Measurements from ENCODE around the gene NCOA6. TPM values are rescaled to one million over a fixed set of nuclear protein-coding genes. Genes with fewer than 3 reads are reported as not detected.

The NCOA6 gene
- total RNA-seq, 1 donor from 2014 or later = 21.1 TPM

- no peaks in the 10 kb centered on the region for H3K4me1 ChIP-seq (ENCODE audit: insufficient read depth, low read length)
- H3K9me3 ChIP-seq (ENCODE audit: insufficient read depth, low read depth, low read length) = no peaks in the 10 kb centered on the region
- H3K4me1 Mint-ChIP-seq (ENCODE audit: low read depth, unreplicated experiment) = no peaks in the 10 kb centered on the region
- no peak overlapping the region for H3K27ac ChIP-seq (ENCODE audit: low read depth, low read length)
- H3K9me3 Mint-ChIP-seq (ENCODE audit: unreplicated experiment) = no peaks in the 10 kb centered on the region
- no peak overlapping the region for H2AFZ ChIP-seq (ENCODE audit: low read depth, low read length)
- H3K79me2 ChIP-seq (ENCODE audit: insufficient read depth, low read length) = no peaks in the 10 kb centered on the region
- H3K4me2 ChIP-seq (ENCODE audit: low read length) = no peak overlapping the region
- H3K36me3 ChIP-seq (ENCODE audit: insufficient read depth, low read length) = no peaks in the 10 kb centered on the region
- H3K9ac ChIP-seq (ENCODE audit: low read length) = no peak overlapping the region
- no peak overlapping the region for H3K4me3 Mint-ChIP-seq (ENCODE audit: unreplicated experiment)
- no peak for TF ChIP-seq EZH2 (IDR thresholded peaks at IDR 0.05; ENCODE audit: insufficient read depth, low read length)
- TF ChIP-seq, protein P1, sequence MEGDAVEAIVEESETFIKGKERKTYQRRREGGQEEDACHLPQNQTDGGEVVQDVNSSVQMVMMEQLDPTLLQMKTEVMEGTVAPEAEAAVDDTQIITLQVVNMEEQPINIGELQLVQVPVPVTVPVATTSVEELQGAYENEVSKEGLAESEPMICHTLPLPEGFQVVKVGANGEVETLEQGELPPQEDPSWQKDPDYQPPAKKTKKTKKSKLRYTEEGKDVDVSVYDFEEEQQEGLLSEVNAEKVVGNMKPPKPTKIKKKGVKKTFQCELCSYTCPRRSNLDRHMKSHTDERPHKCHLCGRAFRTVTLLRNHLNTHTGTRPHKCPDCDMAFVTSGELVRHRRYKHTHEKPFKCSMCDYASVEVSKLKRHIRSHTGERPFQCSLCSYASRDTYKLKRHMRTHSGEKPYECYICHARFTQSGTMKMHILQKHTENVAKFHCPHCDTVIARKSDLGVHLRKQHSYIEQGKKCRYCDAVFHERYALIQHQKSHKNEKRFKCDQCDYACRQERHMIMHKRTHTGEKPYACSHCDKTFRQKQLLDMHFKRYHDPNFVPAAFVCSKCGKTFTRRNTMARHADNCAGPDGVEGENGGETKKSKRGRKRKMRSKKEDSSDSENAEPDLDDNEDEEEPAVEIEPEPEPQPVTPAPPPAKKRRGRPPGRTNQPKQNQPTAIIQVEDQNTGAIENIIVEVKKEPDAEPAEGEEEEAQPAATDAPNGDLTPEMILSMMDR (IDR thresholded peaks at IDR 0.05; ENCODE audit: insufficient read depth, low read depth, low read length) = no peak
- H3K27ac Mint-ChIP-seq (ENCODE audit: unreplicated experiment) = no peak overlapping the region
- no peak for FAIRE-seq
- no peaks in the 10 kb centered on the region for H4K20me1 ChIP-seq (ENCODE audit: insufficient read depth, low read length)
- no peak overlapping the region for H3K4me3 ChIP-seq (ENCODE audit: insufficient read depth, low read depth, low read length)
- peaks cover 7% of the 10 kb centered on the region for H3K27me3 Mint-ChIP-seq (ENCODE audit: low read depth, unreplicated experiment)
- H3K36me3 Mint-ChIP-seq (ENCODE audit: low read depth, unreplicated experiment) = no peaks in the 10 kb centered on the region
- no peaks in the 10 kb centered on the region for H3K27me3 ChIP-seq (ENCODE audit: insufficient read depth, low read length)
- no peak for DNase-seq (ENCODE audit: low read depth)
These were observed 136.0 kb downstream of the NCOA6 start for GRCh38 chr20:34689486-34689885.

DNA sequence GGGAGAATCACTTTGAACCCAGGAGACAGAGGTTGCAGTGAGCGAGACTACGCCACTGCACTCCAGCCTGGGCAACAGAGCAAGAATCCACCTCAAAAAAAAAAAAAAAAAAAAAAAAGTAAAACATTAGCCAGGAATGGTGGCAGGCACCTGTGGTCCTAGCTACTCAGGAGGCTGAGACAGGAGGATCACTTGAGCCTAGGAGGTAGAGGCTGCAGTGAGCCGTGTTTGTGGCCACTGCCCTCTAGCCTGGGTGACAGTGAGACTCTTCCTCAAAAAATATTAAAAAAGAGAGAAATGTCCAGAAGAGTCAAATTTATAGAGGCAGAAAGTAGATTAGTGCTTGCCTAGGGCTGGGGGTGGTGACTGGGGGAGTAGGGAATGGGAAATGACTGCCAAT is 141.8 kb downstream of the NCOA6 start:
- Histone ChIP-seq H4K20me1 (ENCODE audit: insufficient read depth, low read length) (no peaks in the 10 kb centered on the region), H3K27ac (ENCODE audit: low read depth, low read length) (no peak overlapping the region), H3K27me3 (ENCODE audit: insufficient read depth, low read length) (no peaks in the 10 kb centered on the region), H3K4me2 (ENCODE audit: low read length) (no peak overlapping the region), H3K9ac (ENCODE audit: low read length) (no peak overlapping the region), H3K36me3 (ENCODE audit: insufficient read depth, low read length) (no peaks in the 10 kb centered on the region), H3K79me2 (ENCODE audit: insufficient read depth, low read length) (no peaks in the 10 kb centered on the region), H2AFZ (ENCODE audit: low read depth, low read length) (no peak overlapping the region), H3K4me1 (ENCODE audit: insufficient read depth, low read length) (no peaks in the 10 kb centered on the region), H3K4me3 (ENCODE audit: insufficient read depth, low read depth, low read length) (no peak overlapping the region), H3K9me3 (ENCODE audit: insufficient read depth, low read depth, low read length) (no peaks in the 10 kb centered on the region)
- DNase-seq (ENCODE audit: low read depth) = no peak
- no peak overlapping the region for H3K4me3 Mint-ChIP-seq (ENCODE audit: unreplicated experiment)
- no peaks in the 10 kb centered on the region for H3K36me3 Mint-ChIP-seq (ENCODE audit: low read depth, unreplicated experiment)
- no peaks in the 10 kb centered on the region for H3K4me1 Mint-ChIP-seq (ENCODE audit: low read depth, unreplicated experiment)
- FAIRE-seq = no peak
- H3K27ac Mint-ChIP-seq (ENCODE audit: unreplicated experiment) = peak overlapping the region; percentile 18
- H3K9me3 Mint-ChIP-seq (ENCODE audit: unreplicated experiment) = no peaks in the 10 kb centered on the region
- H3K27me3 Mint-ChIP-seq (ENCODE audit: low read depth, unreplicated experiment) = peaks cover 1% of the 10 kb centered on the region
- TF ChIP-seq, protein P1 (IDR thresholded peaks at IDR 0.05; ENCODE audit: insufficient read depth, low read depth, low read length) = no peak
- TF ChIP-seq EZH2 (IDR thresholded peaks at IDR 0.05; ENCODE audit: insufficient read depth, low read length) = no peak

DNA sequence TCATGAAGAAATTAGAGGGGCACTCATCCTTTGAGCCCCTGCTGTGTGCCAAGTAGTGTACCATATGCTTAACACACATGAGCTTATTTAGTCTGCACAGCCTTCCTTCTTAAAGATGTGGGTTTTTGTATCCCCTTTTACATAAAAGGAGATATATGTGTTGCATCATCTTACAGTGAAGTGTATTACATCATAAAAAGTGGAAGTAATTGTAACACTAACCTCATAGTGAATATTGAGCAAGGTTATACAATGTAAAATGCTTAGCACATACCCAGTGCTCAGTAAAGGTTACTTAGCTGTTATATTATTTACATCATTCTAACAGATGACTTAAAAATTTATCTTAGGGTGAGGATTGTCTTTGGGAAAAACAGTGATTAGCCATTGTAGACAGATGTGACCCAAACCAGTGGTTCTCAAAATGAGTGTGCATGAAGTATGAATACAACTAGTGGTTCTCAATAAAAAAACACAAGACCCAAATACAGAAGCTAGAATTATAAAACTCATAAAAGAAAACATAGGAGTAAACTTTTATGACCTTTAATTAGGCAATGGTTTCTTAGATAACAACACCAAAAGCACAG is 144.8 kb downstream of the NCOA6 start:
- no peaks in the 10 kb centered on the region for H3K27me3 Mint-ChIP-seq (ENCODE audit: low read depth, unreplicated experiment)
- Histone ChIP-seq H3K27me3 (ENCODE audit: insufficient read depth, low read length) (no peaks in the 10 kb centered on the region), H3K9me3 (ENCODE audit: insufficient read depth, low read depth, low read length) (no peaks in the 10 kb centered on the region), H3K36me3 (ENCODE audit: insufficient read depth, low read length) (no peaks in the 10 kb centered on the region), H4K20me1 (ENCODE audit: insufficient read depth, low read length) (no peaks in the 10 kb centered on the region), H3K79me2 (ENCODE audit: insufficient read depth, low read length) (peaks cover 6% of the 10 kb centered on the region), H3K4me1 (ENCODE audit: insufficient read depth, low read length) (peaks cover 3% of the 10 kb centered on the region), H3K27ac (ENCODE audit: low read depth, low read length) (no peak overlapping the region), H3K4me3 (ENCODE audit: insufficient read depth, low read depth, low read length) (no peak overlapping the region), H3K4me2 (ENCODE audit: low read length) (no peak overlapping the region), H2AFZ (ENCODE audit: low read depth, low read length) (no peak overlapping the region), H3K9ac (ENCODE audit: low read length) (no peak overlapping the region)
- H3K27ac Mint-ChIP-seq (ENCODE audit: unreplicated experiment) = no peak overlapping the region
- no peak overlapping the region for H3K4me3 Mint-ChIP-seq (ENCODE audit: unreplicated experiment)
- no peak for DNase-seq (ENCODE audit: low read depth)
- no peaks in the 10 kb centered on the region for H3K9me3 Mint-ChIP-seq (ENCODE audit: unreplicated experiment)
- H3K36me3 Mint-ChIP-seq (ENCODE audit: low read depth, unreplicated experiment) = no peaks in the 10 kb centered on the region
- no peak for FAIRE-seq
- peaks cover 2% of the 10 kb centered on the region for H3K4me1 Mint-ChIP-seq (ENCODE audit: low read depth, unreplicated experiment)
- TF ChIP-seq EZH2 (IDR thresholded peaks at IDR 0.05; ENCODE audit: insufficient read depth, low read length) = no peak
- TF ChIP-seq, protein P1 (IDR thresholded peaks at IDR 0.05; ENCODE audit: insufficient read depth, low read depth, low read length) = no peak
